ENCODE measurements around the gene MOCOS.

MOCOS gene

GRCh38 chr18:36200354-36200771, 13.1 kb downstream of the MOCOS start:
- Histone ChIP-seq H3K4me3 (ENCODE audit: low read length) (no peak overlapping the region), H3K27me3 (ENCODE audit: control insufficient read depth, low read length) (peaks cover 5% of the 10 kb centered on the region; the same call in 1 of the 2 replicates), H3K4me1 (ENCODE audit: control insufficient read depth, low read length) (no peaks in the 10 kb centered on the region), H3F3A (ENCODE audit: control insufficient read depth, insufficient read depth) (no peaks in the 10 kb centered on the region), H3K36me3 (ENCODE audit: control insufficient read depth, low read length) (no peaks in the 10 kb centered on the region), H3K27ac (ENCODE audit: low read depth, low read length) (no peak overlapping the region), H3K4me2 (ENCODE audit: low read length) (no peak overlapping the region), H3K9me2 (replicated peaks; ENCODE audit: control insufficient read depth, low read length) (no peaks in the 10 kb centered on the region), H3K9me3 (ENCODE audit: control insufficient read depth, insufficient read depth, low read length) (no peaks in the 10 kb centered on the region), H4K20me1 (ENCODE audit: control insufficient read depth, insufficient read depth, low read depth, low read length) (no peaks in the 10 kb centered on the region), H3K79me2 (ENCODE audit: control insufficient read depth, low read length) (no peaks in the 10 kb centered on the region)
- no peak for TF ChIP-seq CTCF (IDR thresholded peaks at IDR 0.05; ENCODE audit: low read depth, low read length, poor library complexity, severe bottlenecking)
- no peak for TF ChIP-seq EZH2phosphoT487 (IDR thresholded peaks at IDR 0.05; ENCODE audit: borderline replicate concordance, low read length)

GRCh38 chr18:36201765-36202164, 14.5 kb downstream of the MOCOS start:
- Histone ChIP-seq H3K36me3 (ENCODE audit: control insufficient read depth, low read length) (no peaks in the 10 kb centered on the region), H3K4me1 (ENCODE audit: control insufficient read depth, low read length) (peaks cover 1% of the 10 kb centered on the region), H3K79me2 (ENCODE audit: control insufficient read depth, low read length) (no peaks in the 10 kb centered on the region), H3K4me2 (ENCODE audit: low read length) (no peak overlapping the region), H3K4me3 (ENCODE audit: low read length) (no peak overlapping the region), H3K27ac (ENCODE audit: low read depth, low read length) (no peak overlapping the region), H3K9me2 (replicated peaks; ENCODE audit: control insufficient read depth, low read length) (no peaks in the 10 kb centered on the region), H3K27me3 (ENCODE audit: control insufficient read depth, low read length) (peaks cover 2% of the 10 kb centered on the region; the same call in 1 of the 2 replicates), H4K20me1 (ENCODE audit: control insufficient read depth, insufficient read depth, low read depth, low read length) (no peaks in the 10 kb centered on the region), H3K9me3 (ENCODE audit: control insufficient read depth, insufficient read depth, low read length) (no peaks in the 10 kb centered on the region), H3F3A (ENCODE audit: control insufficient read depth, insufficient read depth) (no peaks in the 10 kb centered on the region)
- TF ChIP-seq EZH2phosphoT487 (IDR thresholded peaks at IDR 0.05; ENCODE audit: borderline replicate concordance, low read length) (no peak), CTCF (IDR thresholded peaks at IDR 0.05; ENCODE audit: low read depth, low read length, poor library complexity, severe bottlenecking) (no peak)

GRCh38 chr18:36203360-36203895, 16.1 kb downstream of the MOCOS start:
- Histone ChIP-seq H3K4me2 (ENCODE audit: low read length) (no peak overlapping the region), H3K4me1 (ENCODE audit: control insufficient read depth, low read length) (peaks cover 12% of the 10 kb centered on the region), H3K27me3 (ENCODE audit: control insufficient read depth, low read length) (peaks cover 2% of the 10 kb centered on the region; the same call in 1 of the 2 replicates), H3K27ac (ENCODE audit: low read depth, low read length) (no peak overlapping the region), H4K20me1 (ENCODE audit: control insufficient read depth, insufficient read depth, low read depth, low read length) (no peaks in the 10 kb centered on the region), H3F3A (ENCODE audit: control insufficient read depth, insufficient read depth) (no peaks in the 10 kb centered on the region), H3K9me3 (ENCODE audit: control insufficient read depth, insufficient read depth, low read length) (peaks cover 11% of the 10 kb centered on the region), H3K4me3 (ENCODE audit: low read length) (no peak overlapping the region), H3K36me3 (ENCODE audit: control insufficient read depth, low read length) (no peaks in the 10 kb centered on the region), H3K79me2 (ENCODE audit: control insufficient read depth, low read length) (no peaks in the 10 kb centered on the region), H3K9me2 (replicated peaks; ENCODE audit: control insufficient read depth, low read length) (no peaks in the 10 kb centered on the region)
- TF ChIP-seq CTCF (IDR thresholded peaks at IDR 0.05; ENCODE audit: low read depth, low read length, poor library complexity, severe bottlenecking) (no peak), EZH2phosphoT487 (IDR thresholded peaks at IDR 0.05; ENCODE audit: borderline replicate concordance, low read length) (no peak)
